Measurements from ENCODE around the gene PIK3R4. TPM values are rescaled to one million over a fixed set of nuclear protein-coding genes. Genes with fewer than 3 reads are reported as not detected.

The PIK3R4 gene
- total RNA-seq = 27.7 and 29.1 TPM in 2 replicates

DNA sequence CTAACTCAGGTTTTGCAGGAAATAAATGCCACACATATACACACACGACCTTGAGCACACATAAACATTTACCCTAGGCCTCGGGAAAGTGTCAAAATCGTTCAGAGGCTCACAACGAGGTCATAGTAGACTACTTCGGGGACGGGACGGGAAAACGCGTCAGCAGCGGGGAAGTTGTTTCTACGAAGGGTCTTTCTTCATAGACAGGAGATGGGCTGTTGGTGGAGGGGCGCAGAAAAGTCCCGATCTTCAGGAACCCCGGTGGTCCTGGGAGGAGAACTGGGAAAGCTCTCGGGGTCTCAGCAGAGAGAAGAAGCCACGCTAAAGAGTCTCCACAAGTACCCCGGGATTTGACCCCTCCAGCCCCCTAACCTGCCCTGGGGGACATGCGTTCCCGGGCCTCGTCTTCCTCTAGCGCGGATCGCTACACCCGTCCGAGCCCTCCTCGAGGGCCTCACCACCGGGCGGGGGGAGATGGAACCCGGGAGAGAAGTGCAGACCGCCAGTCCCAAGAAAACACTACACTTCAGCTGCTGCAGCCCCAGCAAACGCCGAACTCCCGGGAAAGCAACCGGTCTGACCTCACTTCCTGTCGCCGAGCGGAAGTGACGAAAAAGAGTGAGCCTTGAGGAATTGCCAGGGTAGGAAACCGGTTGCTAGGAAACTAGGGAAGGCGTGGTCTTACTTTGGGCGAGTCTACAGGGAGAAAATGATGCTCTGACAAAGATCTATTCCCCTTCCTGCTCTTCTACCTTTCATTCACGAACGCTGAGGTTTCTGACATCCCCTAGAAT, at the start of gene PIK3R4:
PIK3R4 (minus strand) TSS at position 584 of the 794 bp plus-strand sequence. CDS start 1,611 bp downstream, outside the sequence.

Other genes with a start within 250 kb of the PIK3R4 start
- gene COL6A6, start 229.7 kb downstream of the PIK3R4 start, total RNA-seq = not detected in 2 replicates
- gene ATP2C1, start 147.3 kb upstream of the PIK3R4 start, total RNA-seq = 24.8 and 41.4 TPM in 2 replicates

Data from bronchus fibroblast of lung (primary cell).